ENCODE measurements around the gene ELL. TPM values are rescaled to one million over a fixed set of nuclear protein-coding genes. Genes with fewer than 3 reads are reported as not detected.

Gene ELL
- polyA plus RNA-seq: 9.6 TPM
- long read RNA-seq, donor 1, full-length matches to known transcripts: 1 of 1 reads
- long read RNA-seq, donor 1, partial matches to known transcripts: 0 of 1 reads
- long read RNA-seq, donor 1, other reads (novel, unspliced or antisense): 0 of 1 reads
- long read RNA-seq, donor 2, full-length matches to known transcripts: 2 of 2 reads
- long read RNA-seq, donor 2, partial matches to known transcripts: 0 of 2 reads
- long read RNA-seq, donor 2, other reads (novel, unspliced or antisense): 0 of 2 reads
- long read RNA-seq, donor 3: 0 reads
- long read RNA-seq, donor 4: 0 reads
- long read RNA-seq, donor 5, full-length matches to known transcripts: 1 of 1 reads
- long read RNA-seq, donor 5, partial matches to known transcripts: 0 of 1 reads
- long read RNA-seq, donor 5, other reads (novel, unspliced or antisense): 0 of 1 reads
- long read RNA-seq, donor 6, full-length matches to known transcripts: 1 of 2,213 reads
- long read RNA-seq, donor 6, partial matches to known transcripts: 1,367 of 2,213 reads
- long read RNA-seq, donor 6, other reads (novel, unspliced or antisense): 845 of 2,213 reads
- long read RNA-seq, donor 7, partial matches to known transcripts: 0 of 1 reads
- long read RNA-seq, donor 7, other reads (novel, unspliced or antisense): 0 of 1 reads
- long read RNA-seq, donor 8, full-length matches to known transcripts: 2 of 2 reads
- long read RNA-seq, donor 8, partial matches to known transcripts: 0 of 2 reads
- long read RNA-seq, donor 8, other reads (novel, unspliced or antisense): 0 of 2 reads
- long read RNA-seq, donor 9, partial matches to known transcripts: 0 of 1 reads
- long read RNA-seq, donor 9, other reads (novel, unspliced or antisense): 0 of 1 reads
- long read RNA-seq, donor 10, full-length matches to known transcripts: 2 of 7 reads
- long read RNA-seq, donor 10, partial matches to known transcripts: 5 of 7 reads
- long read RNA-seq, donor 10, other reads (novel, unspliced or antisense): 0 of 7 reads
- long read RNA-seq, donor 11, full-length matches to known transcripts: 2 of 2 reads
- long read RNA-seq, donor 11, partial matches to known transcripts: 0 of 2 reads
- long read RNA-seq, donor 11, other reads (novel, unspliced or antisense): 0 of 2 reads

- no peak for DNase-seq
- Histone ChIP-seq H3K36me3 (ENCODE audit: control insufficient read depth, insufficient read depth, low read length) (no peaks in the 10 kb centered on the region), H3K4me1 (ENCODE audit: control insufficient read depth, insufficient read depth, low read length) (peaks cover 31% of the 10 kb centered on the region), H3K27me3 (ENCODE audit: control insufficient read depth, insufficient read depth, low read length) (no peaks in the 10 kb centered on the region), H3K9me3 (ENCODE audit: control insufficient read depth, low read depth, low read length) (no peaks in the 10 kb centered on the region), H3K27ac (ENCODE audit: low read length) (peak within 1 kb of the TSS; percentile 98), H3K4me3 (ENCODE audit: low read length) (peak within 1 kb of the TSS; percentile 97)
- WGBS (ENCODE audit: insufficient coverage, low lambda C conversion rate): no CpG with 5 or more reads among the region's 52 CpGs
These were observed at the start of gene ELL for GRCh38 chr19:18521692-18522123. Gene ELL (minus strand): TSS chr19:18522070. CDS start chr19:18522055, 15 bp downstream.

- H3K4me3 ChIP-seq (ENCODE audit: low read length): no peak overlapping the region
- peaks cover 10% of the 10 kb centered on the region for H3K4me1 ChIP-seq (ENCODE audit: control insufficient read depth, insufficient read depth, low read length)
- H3K36me3 ChIP-seq (ENCODE audit: control insufficient read depth, insufficient read depth, low read length): peaks cover 56% of the 10 kb centered on the region
- no CpG with 5 or more reads among the region's 15 CpGs for WGBS (ENCODE audit: insufficient coverage, low lambda C conversion rate)
- H3K27ac ChIP-seq (ENCODE audit: low read length): no peak overlapping the region
- DNase-seq: no peak
- no peaks in the 10 kb centered on the region for H3K27me3 ChIP-seq (ENCODE audit: control insufficient read depth, insufficient read depth, low read length)
- no peaks in the 10 kb centered on the region for H3K9me3 ChIP-seq (ENCODE audit: control insufficient read depth, low read depth, low read length)
These were observed 46.5 kb upstream of the ELL start for GRCh38 chr19:18568367-18568766.

- Histone ChIP-seq H3K27me3 (ENCODE audit: control insufficient read depth, insufficient read depth, low read length) (no peaks in the 10 kb centered on the region), H3K27ac (ENCODE audit: low read length) (no peak overlapping the region), H3K4me1 (ENCODE audit: control insufficient read depth, insufficient read depth, low read length) (no peaks in the 10 kb centered on the region), H3K9me3 (ENCODE audit: control insufficient read depth, low read depth, low read length) (no peaks in the 10 kb centered on the region), H3K36me3 (ENCODE audit: control insufficient read depth, insufficient read depth, low read length) (peaks cover 64% of the 10 kb centered on the region), H3K4me3 (ENCODE audit: low read length) (no peak overlapping the region)
- no CpG with 5 or more reads among the region's 8 CpGs for WGBS (ENCODE audit: insufficient coverage, low lambda C conversion rate)
- DNase-seq: no peak
These were observed 45.1 kb upstream of the ELL start for GRCh38 chr19:18566953-18567352.

- Histone ChIP-seq H3K27me3 (ENCODE audit: control insufficient read depth, insufficient read depth, low read length) (no peaks in the 10 kb centered on the region), H3K36me3 (ENCODE audit: control insufficient read depth, insufficient read depth, low read length) (peaks cover 48% of the 10 kb centered on the region), H3K4me1 (ENCODE audit: control insufficient read depth, insufficient read depth, low read length) (peaks cover 6% of the 10 kb centered on the region), H3K27ac (ENCODE audit: low read length) (no peak overlapping the region), H3K9me3 (ENCODE audit: control insufficient read depth, low read depth, low read length) (no peaks in the 10 kb centered on the region), H3K4me3 (ENCODE audit: low read length) (no peak overlapping the region)
- 100% methylated on average over 2 of the region's 14 CpGs for WGBS (ENCODE audit: insufficient coverage, low lambda C conversion rate)
- DNase-seq: no peak
These were observed 40.2 kb upstream of the ELL start for GRCh38 chr19:18562086-18562485.

DNA sequence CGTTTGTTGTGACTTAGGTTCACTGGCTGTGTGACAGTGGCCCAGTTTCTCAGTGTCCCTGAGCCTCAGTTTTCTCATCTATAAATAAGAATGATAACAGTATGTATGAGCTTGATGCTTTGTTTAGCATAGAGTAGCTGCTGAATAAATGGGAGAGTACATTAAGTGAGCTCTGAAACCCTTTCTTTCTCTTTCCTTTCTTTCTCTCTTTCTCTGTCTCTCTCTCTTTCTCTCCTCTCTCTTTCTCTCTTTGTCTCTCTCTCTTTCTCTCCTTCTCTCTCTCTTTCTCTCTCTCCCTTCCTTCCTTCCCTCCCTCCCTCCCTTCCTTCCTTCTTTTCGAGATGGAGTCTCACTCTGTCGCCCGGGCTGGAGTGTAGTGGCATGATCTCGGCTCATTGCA is 37.8 kb upstream of the ELL start:
- no CpG with 5 or more reads among the region's 5 CpGs for WGBS (ENCODE audit: insufficient coverage, low lambda C conversion rate)
- H3K27ac ChIP-seq (ENCODE audit: low read length): no peak overlapping the region

DNA sequence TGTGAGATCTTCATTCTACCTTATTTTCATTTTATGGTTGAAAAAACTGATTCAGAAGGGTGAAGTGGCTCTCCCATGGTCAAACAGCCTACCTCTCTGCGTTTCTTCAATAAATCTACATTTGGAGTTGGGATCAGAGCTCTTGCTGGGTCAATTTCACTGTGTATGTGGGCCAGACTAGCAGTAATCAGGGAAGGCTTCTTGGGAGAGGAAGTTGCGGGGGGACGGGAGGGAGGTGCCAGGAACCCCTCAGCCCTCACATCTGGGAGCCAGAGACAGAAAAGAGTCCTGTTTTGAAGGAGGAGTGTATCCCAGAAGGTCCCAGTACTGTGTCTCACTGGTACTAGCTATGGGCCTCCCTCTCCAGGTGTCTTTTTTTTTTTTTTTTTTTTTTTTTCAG is 36.7 kb upstream of the ELL start:
- Histone ChIP-seq H3K9me3 (ENCODE audit: control insufficient read depth, low read depth, low read length) (no peaks in the 10 kb centered on the region), H3K27me3 (ENCODE audit: control insufficient read depth, insufficient read depth, low read length) (no peaks in the 10 kb centered on the region), H3K4me1 (ENCODE audit: control insufficient read depth, insufficient read depth, low read length) (peaks cover 7% of the 10 kb centered on the region), H3K36me3 (ENCODE audit: control insufficient read depth, insufficient read depth, low read length) (peaks cover 20% of the 10 kb centered on the region), H3K4me3 (ENCODE audit: low read length) (peak overlapping the region; percentile 96), H3K27ac (ENCODE audit: low read length) (peak overlapping the region; percentile 97)
- DNase-seq: no peak
- WGBS (ENCODE audit: insufficient coverage, low lambda C conversion rate): no CpG with 5 or more reads among the region's 3 CpGs

More for the DNA sequence above, 37.8 kb upstream of the ELL start:
- no peak for DNase-seq
- Histone ChIP-seq H3K36me3 (ENCODE audit: control insufficient read depth, insufficient read depth, low read length) (peaks cover 27% of the 10 kb centered on the region), H3K4me1 (ENCODE audit: control insufficient read depth, insufficient read depth, low read length) (peaks cover 7% of the 10 kb centered on the region), H3K4me3 (ENCODE audit: low read length) (no peak overlapping the region), H3K27me3 (ENCODE audit: control insufficient read depth, insufficient read depth, low read length) (no peaks in the 10 kb centered on the region), H3K9me3 (ENCODE audit: control insufficient read depth, low read depth, low read length) (no peaks in the 10 kb centered on the region)

- Histone ChIP-seq H3K4me3 (ENCODE audit: low read length) (peak overlapping the region; percentile 96), H3K36me3 (ENCODE audit: control insufficient read depth, insufficient read depth, low read length) (peaks cover 17% of the 10 kb centered on the region), H3K4me1 (ENCODE audit: control insufficient read depth, insufficient read depth, low read length) (peaks cover 7% of the 10 kb centered on the region), H3K9me3 (ENCODE audit: control insufficient read depth, low read depth, low read length) (no peaks in the 10 kb centered on the region), H3K27ac (ENCODE audit: low read length) (peak overlapping the region; percentile 97), H3K27me3 (ENCODE audit: control insufficient read depth, insufficient read depth, low read length) (no peaks in the 10 kb centered on the region)
- no CpG with 5 or more reads among the region's 11 CpGs for WGBS (ENCODE audit: insufficient coverage, low lambda C conversion rate)
- DNase-seq: peak in 1 of 2 donors; percentile 48
These were observed 36.3 kb upstream of the ELL start for GRCh38 chr19:18558202-18558555.

- Histone ChIP-seq H3K27ac (ENCODE audit: low read length) (peak within 1 kb of the TSS; percentile 97), H3K36me3 (ENCODE audit: control insufficient read depth, insufficient read depth, low read length) (peaks cover 12% of the 10 kb centered on the region), H3K27me3 (ENCODE audit: control insufficient read depth, insufficient read depth, low read length) (no peaks in the 10 kb centered on the region), H3K9me3 (ENCODE audit: control insufficient read depth, low read depth, low read length) (no peaks in the 10 kb centered on the region), H3K4me3 (ENCODE audit: low read length) (peak within 1 kb of the TSS; percentile 96), H3K4me1 (ENCODE audit: control insufficient read depth, insufficient read depth, low read length) (peaks cover 7% of the 10 kb centered on the region)
- no CpG with 5 or more reads among the region's 58 CpGs for WGBS (ENCODE audit: insufficient coverage, low lambda C conversion rate)
- DNase-seq: peak; percentile 98 to 99
These were observed 35.7 kb upstream of the ELL start, which contains the start of gene KXD1 for GRCh38 chr19:18557411-18558201. Gene KXD1 (plus strand): TSS chr19:18557870. CDS start chr19:18562057, 4,187 bp downstream.

GRCh38 chr19:18551631-18552030 is 29.8 kb upstream of the ELL start:
- WGBS (ENCODE audit: insufficient coverage, low lambda C conversion rate): no CpG with 5 or more reads among the region's 6 CpGs
- no peaks in the 10 kb centered on the region for H3K27me3 ChIP-seq (ENCODE audit: control insufficient read depth, insufficient read depth, low read length)
- no peaks in the 10 kb centered on the region for H3K36me3 ChIP-seq (ENCODE audit: control insufficient read depth, insufficient read depth, low read length)
- no peak overlapping the region for H3K27ac ChIP-seq (ENCODE audit: low read length)
- DNase-seq: no peak
- H3K4me1 ChIP-seq (ENCODE audit: control insufficient read depth, insufficient read depth, low read length): no peaks in the 10 kb centered on the region
- no peaks in the 10 kb centered on the region for H3K9me3 ChIP-seq (ENCODE audit: control insufficient read depth, low read depth, low read length)
- H3K4me3 ChIP-seq (ENCODE audit: low read length): no peak overlapping the region
